DMS153 treated with DMSO at 0.1 percent for 48 hours (cell line): ENCODE results near the gene RNPEP.
"Not testable (repeated sequence)": the region's sequence is repeated elsewhere in the genome, so short reads cannot be mapped to it uniquely, and the experiment has no call there.

Experiments used
- DNase-seq: peaks from one replicate; lab custom pipeline; 2025; ENCODE audit not compliant: unreplicated experiment; lab: John Stamatoyannopoulos, UW

RNPEP gene

DNA sequence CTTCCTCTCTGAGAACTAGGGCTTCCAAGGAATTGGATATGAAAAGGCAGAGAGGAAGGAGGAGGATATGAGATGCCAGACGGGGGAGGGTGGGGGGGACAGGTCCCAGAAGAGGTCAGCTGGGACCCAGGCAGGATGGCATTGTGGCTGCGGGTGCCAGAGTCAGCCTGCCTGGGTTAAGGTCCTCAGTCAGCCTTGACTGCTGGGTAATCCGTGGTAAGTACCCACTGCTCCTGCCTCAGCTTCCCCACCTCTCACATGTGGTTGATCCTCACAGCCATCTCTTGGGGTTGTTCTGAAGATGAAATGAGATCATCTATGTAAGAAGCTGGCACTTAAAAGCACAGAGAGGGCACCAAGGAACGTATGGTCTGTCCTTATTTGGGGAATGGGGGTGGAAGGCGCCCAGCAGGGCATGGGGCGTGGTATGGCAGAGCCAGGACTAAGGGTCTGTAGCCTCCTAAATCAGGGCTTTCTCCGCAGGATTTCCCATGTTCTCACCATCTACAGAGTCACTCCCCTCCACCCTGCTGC is 51.8 kb downstream of the RNPEP start:
- no peak for DNase-seq

DNA sequence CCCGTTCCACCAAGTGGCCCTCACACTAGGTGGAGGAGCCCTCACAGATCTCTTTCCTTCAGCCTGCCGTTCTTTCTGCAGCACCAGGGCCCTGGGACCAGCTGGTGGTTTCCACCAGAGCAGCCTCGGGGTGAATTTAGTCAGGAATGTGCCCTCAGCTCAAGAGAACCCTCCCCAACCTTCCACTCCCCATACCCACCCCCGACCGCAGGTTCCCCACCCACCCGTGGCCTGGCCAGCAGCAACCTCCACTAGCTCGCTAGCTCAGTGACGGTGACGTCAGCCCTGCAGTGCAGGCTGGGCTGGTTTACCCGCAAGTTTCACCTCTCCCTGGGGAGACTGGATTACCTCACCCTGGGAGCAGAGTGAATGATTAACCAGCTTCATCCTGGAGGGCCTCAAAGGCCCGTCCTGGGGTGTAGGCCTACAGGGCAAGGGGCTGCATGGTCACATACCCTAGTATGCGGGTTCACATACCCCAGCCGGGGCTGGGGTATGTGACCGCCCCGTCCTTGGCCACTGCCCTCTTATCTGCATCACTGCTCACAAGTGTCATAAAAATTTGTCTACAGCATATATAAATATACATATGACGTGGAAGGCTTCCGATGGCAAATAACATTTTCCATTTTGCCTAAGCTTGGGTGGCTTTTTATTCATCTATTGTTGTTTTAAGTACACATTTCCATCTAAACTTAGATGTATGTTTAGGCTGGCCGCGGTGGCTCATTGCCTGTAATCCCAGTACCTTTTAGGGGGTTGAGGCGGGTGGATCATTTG is 52.4 kb downstream of the RNPEP start:
- peak; percentile 94 for DNase-seq

DNA sequence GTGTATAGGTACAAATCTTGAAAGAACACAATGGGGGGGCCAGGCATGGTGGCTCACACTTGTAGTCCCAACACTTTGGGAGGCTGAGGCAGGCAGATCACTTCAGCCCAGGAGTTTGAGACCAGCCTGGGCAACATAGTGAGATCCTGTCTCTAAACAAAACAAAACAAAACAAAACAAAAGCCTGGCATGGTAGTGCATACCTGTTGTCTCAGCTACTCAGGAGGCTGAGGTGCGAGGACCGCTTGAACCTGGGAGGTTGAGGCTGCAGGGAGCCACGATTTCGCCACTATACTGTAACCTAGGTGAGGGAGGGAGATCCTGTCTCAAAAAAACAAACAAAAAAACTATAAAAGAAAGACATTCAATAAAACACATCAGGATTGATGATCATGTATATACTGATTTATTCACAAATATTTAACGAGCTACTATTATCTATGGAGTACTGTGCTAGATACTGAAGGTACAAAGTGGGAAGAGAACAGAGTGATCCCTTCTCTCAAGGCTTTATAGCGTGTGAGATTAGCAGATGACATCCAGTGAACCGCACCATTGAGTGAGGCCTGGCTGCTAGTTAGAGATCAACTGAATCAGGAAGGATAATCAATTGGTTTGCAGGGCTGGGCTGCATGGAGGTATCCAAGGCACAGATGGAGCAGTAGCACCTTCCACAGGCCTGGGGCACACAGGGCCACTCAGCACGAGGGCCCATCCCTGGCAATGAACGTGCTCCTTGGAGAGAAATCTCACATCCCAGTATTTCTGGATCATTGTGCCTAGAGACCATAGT is 54.3 kb downstream of the RNPEP start:
- DNase-seq: no peak

DNA sequence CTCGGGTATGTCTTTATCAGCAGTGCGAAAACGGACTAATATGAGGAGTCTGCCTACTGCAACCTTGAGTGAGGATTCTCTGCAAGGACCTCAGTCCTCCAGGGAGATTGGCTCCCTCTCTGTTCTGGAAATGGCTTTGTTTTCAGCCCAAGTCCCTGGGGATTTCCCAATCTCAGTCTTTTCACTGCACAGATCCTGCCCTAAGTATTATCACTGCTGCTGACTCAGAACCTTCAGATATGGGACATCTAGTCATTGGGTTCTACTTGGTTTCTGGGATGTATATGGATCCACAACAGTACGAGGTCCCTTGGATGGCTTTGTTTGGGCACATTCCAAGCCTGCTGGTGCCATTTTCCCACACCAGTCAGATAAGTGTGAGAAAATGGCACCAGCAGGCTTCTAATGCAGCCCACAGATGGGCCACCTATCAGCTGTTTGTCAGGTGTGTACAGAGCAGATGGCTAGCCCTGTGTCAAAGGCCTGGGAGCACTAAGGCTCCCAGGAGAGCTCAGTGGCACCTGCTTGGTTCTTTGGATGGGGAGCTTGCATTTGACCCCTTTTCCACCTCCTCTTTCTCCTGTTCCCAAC is 55.4 kb downstream of the RNPEP start:
- no peak for DNase-seq

DNA sequence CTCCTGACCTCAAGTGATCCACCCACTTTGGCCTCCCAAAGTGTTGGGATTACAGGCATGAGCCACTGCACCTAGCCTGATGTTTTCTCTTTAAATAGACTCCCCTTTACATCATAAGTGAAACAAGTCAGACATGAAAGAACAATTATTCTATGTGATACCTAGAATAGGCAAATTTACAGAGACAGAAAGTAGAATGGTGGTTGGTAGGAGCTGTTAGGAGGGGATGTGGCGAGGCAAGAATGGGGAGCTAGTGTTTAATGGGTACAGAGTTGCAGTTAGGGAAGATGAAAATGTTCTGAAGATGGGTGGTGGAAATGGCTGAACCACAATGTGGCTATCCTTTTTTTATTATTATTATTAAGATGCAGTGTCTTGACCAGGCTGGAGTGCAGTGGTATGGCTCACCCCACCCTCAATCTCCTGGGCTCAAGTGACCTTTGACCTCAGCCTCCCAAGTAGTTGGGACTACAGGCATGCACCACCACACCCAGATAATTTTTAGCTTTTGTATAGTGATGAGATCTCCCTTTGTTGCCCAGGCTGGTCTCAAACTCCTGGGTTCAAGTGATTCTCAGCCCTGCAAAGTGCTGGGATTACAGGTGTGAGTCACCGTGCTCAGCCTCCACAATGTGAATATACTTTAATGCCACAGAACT is 56.4 kb downstream of the RNPEP start:
- no peak for DNase-seq

DNA sequence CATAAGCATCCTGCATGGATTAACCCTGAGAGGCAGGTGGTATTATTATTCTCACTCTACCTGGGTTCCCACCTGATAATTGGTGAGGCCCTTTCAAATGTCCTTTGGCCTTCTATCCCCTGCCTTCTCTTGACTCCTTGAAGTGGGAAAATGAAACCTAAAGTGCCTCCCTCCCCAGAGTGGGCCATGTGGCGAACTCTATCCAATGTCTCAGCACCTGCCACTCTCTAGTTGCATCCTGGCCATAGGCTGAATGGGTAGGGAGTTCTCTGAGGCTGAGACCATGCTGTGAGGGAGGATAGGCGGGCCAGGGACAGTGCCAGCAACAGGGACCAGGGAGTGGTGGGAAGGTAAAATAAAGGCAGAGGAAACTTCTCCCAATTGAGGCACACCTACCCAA is 63.3 kb downstream of the RNPEP start:
- DNase-seq: peak; percentile 70

DNA sequence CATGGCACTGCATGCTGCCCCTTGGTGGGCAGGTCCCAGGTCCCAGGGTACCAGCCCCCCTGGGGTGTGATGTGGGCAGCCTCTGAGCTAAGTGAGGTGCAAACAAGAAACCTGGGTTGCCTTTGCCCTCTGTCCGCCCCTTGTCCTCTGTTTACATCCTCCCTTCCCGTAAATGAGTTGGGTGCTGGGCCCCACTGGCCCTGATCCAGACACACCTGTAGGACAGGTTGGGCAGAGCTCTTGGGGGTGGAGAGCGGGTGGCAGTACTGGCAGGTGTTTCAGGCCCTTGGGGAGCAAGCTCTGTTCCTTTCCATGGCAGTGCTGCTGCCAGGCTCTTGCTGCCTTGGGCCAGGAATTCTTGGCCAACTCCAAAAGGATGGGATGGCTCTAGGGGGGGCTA is 63.8 kb downstream of the RNPEP start:
- DNase-seq: peak; percentile 98

DNA sequence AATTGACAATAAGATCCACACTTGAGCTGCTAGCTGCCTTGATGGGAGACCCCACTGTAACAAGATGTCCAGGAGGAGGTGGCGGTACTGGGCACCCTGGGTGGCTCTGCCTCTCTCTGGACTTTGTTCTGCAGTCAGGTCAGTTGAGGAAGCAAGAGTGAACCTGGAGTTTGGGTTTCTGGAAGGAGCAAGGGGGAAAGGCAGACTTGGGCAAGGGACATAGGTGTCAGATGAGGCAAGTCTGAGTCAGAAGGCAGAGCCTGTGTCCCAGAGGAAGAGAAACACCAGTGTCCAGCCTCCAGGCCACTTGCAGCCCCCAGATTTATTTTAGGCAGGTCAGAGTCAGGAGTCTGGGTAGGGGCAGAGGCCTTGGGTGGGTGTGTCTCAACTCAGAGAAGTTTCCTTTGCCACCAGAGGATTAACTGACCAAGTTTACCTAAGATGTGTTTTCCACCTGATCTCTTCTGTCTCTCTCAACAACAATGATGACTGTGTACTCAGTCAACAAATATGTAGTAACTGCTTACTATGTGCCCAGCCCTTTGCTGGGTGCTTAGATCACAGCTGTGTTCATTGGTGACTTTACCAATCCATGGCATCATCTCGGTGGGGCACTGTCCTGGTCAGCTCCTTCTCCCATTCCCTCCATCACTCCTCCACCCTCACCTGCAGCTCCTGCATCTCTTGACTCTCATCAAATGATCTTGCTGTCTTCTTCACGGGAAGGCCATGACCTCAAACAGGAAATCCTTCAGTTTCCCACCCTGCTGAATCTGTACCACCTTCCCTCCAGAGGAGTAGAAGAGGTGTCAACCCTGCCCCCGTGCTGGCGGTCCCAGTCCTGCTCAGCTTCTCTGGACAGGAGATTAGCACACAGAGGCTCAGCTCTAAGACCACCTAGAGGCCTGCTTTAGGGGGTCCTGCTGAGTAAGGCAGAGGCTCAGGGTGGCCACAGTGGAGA is 64.6 kb downstream of the RNPEP start:
- DNase-seq: peak; percentile 70

DNA sequence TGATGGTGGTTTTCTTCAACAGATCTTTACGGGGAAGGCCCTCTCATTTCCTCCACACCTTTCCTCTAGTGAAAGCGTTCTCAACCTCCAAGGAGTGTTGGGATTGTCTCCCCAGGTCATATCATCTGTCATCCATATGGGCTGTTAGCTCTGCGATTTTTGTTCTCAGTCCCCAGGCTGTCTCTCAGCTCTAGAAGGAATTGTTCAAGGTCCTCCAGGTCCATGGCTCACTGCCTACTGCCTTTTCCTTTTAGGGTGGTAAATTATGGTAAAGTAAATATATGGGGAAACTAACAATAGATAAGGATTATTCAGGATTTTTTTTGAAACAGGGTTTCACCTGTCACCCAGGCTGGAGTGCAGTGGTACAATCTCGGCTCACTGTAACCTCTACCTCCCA is 65.5 kb downstream of the RNPEP start:
- DNase-seq: no peak

DNA sequence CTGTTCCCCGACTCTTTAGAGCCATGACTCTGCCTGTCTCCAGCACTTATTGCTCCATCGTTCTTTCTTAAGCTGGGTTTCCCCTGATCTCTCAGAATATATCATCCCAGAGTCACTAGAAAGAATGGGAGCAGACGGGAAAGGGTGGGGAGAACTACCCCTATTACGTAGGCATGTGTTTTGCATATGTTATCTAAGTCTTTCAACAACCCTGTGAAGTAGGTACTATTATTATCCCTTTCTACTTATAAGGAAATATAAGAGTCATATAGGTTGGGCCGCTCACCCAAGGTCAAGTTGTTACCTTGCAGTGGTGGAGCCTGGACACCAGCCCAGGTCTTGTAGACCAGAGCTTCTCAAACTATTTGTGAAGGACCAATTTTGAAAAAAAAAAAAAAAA is 66.7 kb downstream of the RNPEP start:
- no peak for DNase-seq

DNA sequence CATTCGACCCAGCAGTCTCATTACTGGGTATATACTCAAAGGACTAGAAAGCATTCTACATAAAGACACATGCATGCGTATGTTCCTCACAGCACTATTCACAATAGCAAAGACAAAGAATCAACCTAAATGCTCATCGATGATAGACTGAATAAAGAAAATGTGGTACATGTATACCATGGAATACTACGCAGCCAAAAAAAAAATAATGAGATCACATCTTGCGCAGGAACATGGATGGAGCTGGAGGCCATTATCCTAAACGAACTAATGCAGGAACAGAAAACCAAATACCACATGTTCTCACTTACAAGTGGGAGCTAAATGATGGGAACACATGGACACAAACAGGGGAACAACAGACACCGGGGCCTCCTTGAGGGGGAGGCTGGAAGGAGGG is 71.6 kb downstream of the RNPEP start:
- DNase-seq: no peak

DNA sequence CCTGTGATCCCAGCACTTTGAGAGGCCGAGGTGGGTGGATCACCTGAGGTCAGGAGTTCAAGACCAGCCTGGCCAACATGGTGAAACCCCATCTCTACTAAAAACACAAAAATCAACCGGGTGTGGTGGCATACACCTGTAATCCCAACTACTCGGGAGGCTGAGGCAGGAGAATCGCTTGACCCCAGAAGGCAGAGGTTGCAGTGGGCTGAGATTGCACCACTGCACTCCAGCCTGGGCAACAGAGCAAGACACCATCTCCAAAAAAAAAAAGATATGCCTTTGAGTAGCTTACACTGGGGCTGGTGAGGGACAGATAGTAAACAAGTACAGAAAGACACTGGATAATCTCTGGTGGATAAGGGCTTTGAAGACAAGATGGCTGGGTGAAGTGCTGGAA is 72.2 kb downstream of the RNPEP start:
- not testable (repeated sequence) for DNase-seq
